WERI-Rb-1 (cell line): ENCODE data around the gene LILRA6.

Experiments
- DNase-seq: peaks from one replicate; pipeline ENCODE4 v3.0.0-alpha.2; 2020
- H3K27ac ChIP-seq: fragments of 250-450 bp; sonication (Bioruptor Pico); 2 replicates; pipeline ENCODE4 v1.5.1; 2020; ENCODE audit warnings: mild to moderate bottlenecking, moderate library complexity
- H3K27me3 ChIP-seq: fragments of 250-450 bp; sonication (Bioruptor Pico); 2 replicates; pipeline ENCODE4 v1.5.1; 2021; ENCODE audit warnings: mild to moderate bottlenecking, low read depth, moderate library complexity; ENCODE audit not compliant: insufficient read depth, severe bottlenecking
- H3K36me3 ChIP-seq: fragments of 250-450 bp; sonication (Bioruptor Pico); 2 replicates; pipeline ENCODE4 v1.5.1; 2020; ENCODE audit warnings: mild to moderate bottlenecking, moderate library complexity
- H3K4me3 ChIP-seq: 2 replicates; pipeline ENCODE4 v1.5.1; 2011; ENCODE audit warnings: low read depth, mild to moderate bottlenecking, control low read depth, low read length
- H3K9me3 ChIP-seq: fragments of 250-450 bp; sonication (Bioruptor Pico); 2 replicates; pipeline ENCODE4 v1.5.1; 2021; ENCODE audit warnings: mild to moderate bottlenecking, moderate library complexity; ENCODE audit not compliant: severe bottlenecking
- CTCF ChIP-seq: IDR thresholded peaks from 2 replicates; pipeline ENCODE4 v1.5.1; 2011; ENCODE audit warnings: low read depth, mild to moderate bottlenecking, control low read depth, inconsistent platforms, low read length

Gene LILRA6

GRCh38 chr19:54206831-54207177 is 35.8 kb downstream of the LILRA6 start:
- H3K36me3 ChIP-seq = peaks cover 83% of the 10 kb centered on the region
- DNase-seq = no peak
- no peak for TF ChIP-seq CTCF

GRCh38 chr19:54206030-54206830 is 36.4 kb downstream of the LILRA6 start:
- H3K36me3 ChIP-seq = peaks cover 89% of the 10 kb centered on the region
- H3K4me3 ChIP-seq = no peak overlapping the region
- H3K9me3 ChIP-seq = no peaks in the 10 kb centered on the region
- no peak for DNase-seq
- H3K27ac ChIP-seq = no peak overlapping the region
- H3K27me3 ChIP-seq = no peaks in the 10 kb centered on the region
- TF ChIP-seq CTCF = no peak

More at GRCh38 chr19:54206831-54207177, 35.8 kb downstream of the LILRA6 start:
- Histone ChIP-seq H3K27me3 (no peaks in the 10 kb centered on the region), H3K27ac (no peak overlapping the region), H3K4me3 (no peak overlapping the region), H3K9me3 (no peaks in the 10 kb centered on the region)

- no peak for DNase-seq
- no peaks in the 10 kb centered on the region for H3K9me3 ChIP-seq
- no peak for TF ChIP-seq CTCF
- H3K27ac ChIP-seq = no peak overlapping the region
- no peak overlapping the region for H3K4me3 ChIP-seq
- H3K27me3 ChIP-seq = no peaks in the 10 kb centered on the region
- peaks cover 93% of the 10 kb centered on the region for H3K36me3 ChIP-seq
These were observed 37.7 kb downstream of the LILRA6 start for GRCh38 chr19:54204767-54205468.

- Histone ChIP-seq H3K36me3 (peaks cover 75% of the 10 kb centered on the region), H3K27ac (no peak overlapping the region)
- no peak for DNase-seq
These were observed 39.4 kb downstream of the LILRA6 start for GRCh38 chr19:54203151-54203611.

GRCh38 chr19:54201980-54202379 is 40.6 kb downstream of the LILRA6 start:
- no peak for DNase-seq
- peak overlapping the region; percentile 90; the same call in 1 of the 2 replicates for H3K4me3 ChIP-seq
- no peaks in the 10 kb centered on the region for H3K27me3 ChIP-seq
- H3K27ac ChIP-seq = no peak overlapping the region; the same call in 1 of the 2 replicates
- peaks cover 72% of the 10 kb centered on the region for H3K36me3 ChIP-seq
- TF ChIP-seq CTCF = no peak
- H3K9me3 ChIP-seq = no peaks in the 10 kb centered on the region

More at GRCh38 chr19:54203151-54203611, 39.4 kb downstream of the LILRA6 start:
- H3K27me3 ChIP-seq = no peaks in the 10 kb centered on the region
- H3K4me3 ChIP-seq = no peak overlapping the region
- TF ChIP-seq CTCF = no peak
- H3K9me3 ChIP-seq = no peaks in the 10 kb centered on the region
